OCI-LY7 (cell line): ENCODE data around the gene FN1. TPM values are rescaled to one million over a fixed set of nuclear protein-coding genes. Genes with fewer than 3 reads are reported as not detected.

Experiments used
- BruUV-seq: library from RNA; stranded (reverse); fragments of 400-500 nt; replicated peaks from 2 replicates; lab custom pipeline; 2021; lab: Mats Ljungman, UMichigan
- CTCF ChIA-PET: fragments of 300-600 bp; sonication (Branson Sonifier 250); formaldehyde crosslinking; loops from one replicate; lab custom pipeline; 2022; ENCODE audit warnings: antibody characterized with exemption; ENCODE audit not compliant: unreplicated experiment; lab: Charles Lee
- POLR2A ChIA-PET: fragments of 300-600 bp; sonication (Branson Sonifier 250); formaldehyde crosslinking; loops from one replicate; lab custom pipeline; 2022; ENCODE audit warnings: antibody characterized with exemption; lab: Charles Lee
- DNase-seq: peaks from one replicate; pipeline ENCODE4 v3.0.0-alpha.2; 2015; ENCODE audit warnings: low spot score
- H2AFZ ChIP-seq: fragments of 200-600 bp; sonication (generic), shearing (Covaris generic); 2 replicates; pipeline ENCODE4 v1.6.1; 2014; ENCODE audit warnings: mild to moderate bottlenecking, antibody characterized with exemption, low read length, moderate library complexity
- H3K27ac ChIP-seq: fragments of 200-600 bp; sonication (generic); 2 replicates; pipeline ENCODE4 v1.5.1; 2014; ENCODE audit warnings: mixed run types, low read depth, mild to moderate bottlenecking, moderate library complexity, low read length, inconsistent platforms; ENCODE audit not compliant: poor library complexity, severe bottlenecking
- H3K36me3 ChIP-seq: fragments of 200-600 bp; sonication (generic); 2 replicates; pipeline ENCODE4 v1.6.1; 2014; ENCODE audit warnings: mild to moderate bottlenecking, antibody characterized with exemption, low read length, moderate library complexity, mixed read lengths; ENCODE audit not compliant: insufficient read depth
- H3K4me1 ChIP-seq: fragments of 200-600 bp; sonication (generic); 2 replicates; pipeline ENCODE4 v1.5.1; 2014; ENCODE audit warnings: mild to moderate bottlenecking, low read length; ENCODE audit not compliant: insufficient read depth, poor library complexity, severe bottlenecking
- H3K4me2 ChIP-seq: fragments of 200-600 bp; sonication (generic); 2 replicates; pipeline ENCODE4 v1.6.1; 2014; ENCODE audit warnings: mild to moderate bottlenecking, low read length
- H3K4me3 ChIP-seq: fragments of 200-600 bp; sonication (generic); 2 replicates; pipeline ENCODE4 v1.5.1; 2014; ENCODE audit warnings: mild to moderate bottlenecking, low read depth, low read length; ENCODE audit not compliant: poor library complexity, severe bottlenecking
- H3K79me2 ChIP-seq: fragments of 200-600 bp; sonication (generic); 2 replicates; pipeline ENCODE4 v1.6.1; 2016; ENCODE audit warnings: low read depth, mild to moderate bottlenecking, low read length, moderate library complexity, mixed read lengths; ENCODE audit not compliant: insufficient read depth
- H3K9me2 ChIP-seq: fragments of 200-600 bp; sonication (generic); 2 replicates; pipeline ENCODE4 v1.6.1; 2016; ENCODE audit warnings: mild to moderate bottlenecking, low read length, mixed read lengths; ENCODE audit not compliant: insufficient read depth
- H3K9me3 ChIP-seq: fragments of 200-600 bp; sonication (generic); 2 replicates; pipeline ENCODE4 v1.6.1; 2014; ENCODE audit warnings: mild to moderate bottlenecking, mixed run types, low read length, mixed read lengths
- H4K20me1 ChIP-seq: fragments of 200-600 bp; sonication (generic); 2 replicates; pipeline ENCODE4 v1.6.1; 2014; ENCODE audit warnings: mild to moderate bottlenecking, antibody characterized with exemption, low read length, moderate library complexity, mixed read lengths; ENCODE audit not compliant: insufficient read depth
- CTCF ChIP-seq: fragments of 200-600 bp; sonication (generic); conservative IDR thresholded peaks from 2 replicates; pipeline ENCODE4 v1.5.1; 2014; ENCODE audit warnings: mild to moderate bottlenecking, antibody characterized with exemption, low read length, moderate library complexity, mixed read lengths
- EZH2phosphoT487 ChIP-seq: fragments of 200-600 bp; sonication (generic); IDR thresholded peaks from 2 replicates; pipeline ENCODE4 v1.6.1; 2018; ENCODE audit warnings: low read depth, borderline replicate concordance, mild to moderate bottlenecking, mixed run types, antibody characterized with exemption, low read length, moderate library complexity, mixed read lengths
- intact Hi-C: fragments of 100-400 bp; cut with micrococcal nuclease; formaldehyde crosslinking; loops from one replicate; pipeline ENCODE4 v1.10.0; 2022; ENCODE audit not compliant: unreplicated experiment
- total RNA-seq, 2 experiments: library from RNA; depleted of rRNA in 1 of 2; stranded (reverse); fragments of >200 nt in 1 of 2; shearing (Covaris generic) in 1 of 2; gene quantifications; 2 replicates each; pipeline ENCODE4 v1.2.3, GENCODE V29; 2014 to 2022

Gene FN1
- total RNA-seq, 2 experiments from 2014 or later = 1.3 TPM; not detected in 1

DNA sequence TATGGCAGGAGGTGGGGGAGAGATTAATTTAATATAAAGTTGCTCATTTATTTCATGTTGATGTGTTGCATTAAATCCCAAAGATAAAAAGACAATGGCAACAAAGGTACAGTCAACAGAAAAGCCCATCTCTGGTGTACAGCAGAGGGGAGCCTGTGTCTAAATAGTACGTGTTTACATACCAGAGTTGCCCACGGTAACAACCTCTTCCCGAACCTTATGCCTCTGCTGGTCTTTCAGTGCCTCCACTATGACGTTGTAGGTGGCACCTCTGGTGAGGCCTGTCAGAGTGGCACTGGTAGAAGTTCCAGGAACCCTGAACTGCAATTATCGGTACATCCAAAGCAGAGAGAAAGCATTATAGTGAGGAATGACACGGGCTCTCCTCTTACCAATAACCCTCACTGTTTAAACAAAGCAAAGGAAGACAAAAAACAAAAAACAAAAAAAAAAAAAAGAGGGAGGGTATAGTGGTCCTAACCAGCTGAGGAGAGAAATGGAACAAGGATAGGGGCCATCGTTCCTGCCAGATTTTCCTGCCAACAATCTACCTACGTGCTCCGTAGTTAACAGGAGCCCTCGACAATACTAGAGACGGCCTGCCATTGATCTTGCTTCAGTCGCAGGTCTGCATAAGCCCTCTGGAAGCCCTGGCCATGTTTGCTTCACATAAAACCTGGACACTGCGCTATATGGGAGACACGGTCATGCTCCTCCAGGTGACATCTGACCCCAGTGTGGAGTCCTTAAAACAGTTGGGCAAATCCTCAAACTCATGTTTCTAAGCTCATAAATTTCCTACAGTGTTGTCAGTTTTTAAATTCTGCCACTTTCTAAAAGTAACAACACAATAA is 65.5 kb downstream of the FN1 start:
- ChIA-PET POLR2A (interaction anchor here (0.5 kb wide), 1 partner anchor 59 kb away, joined by 4 read pairs; no protein-coding TSS in a partner anchor), CTCF (no interaction called here)
- H3K9me3 ChIP-seq = no peaks in the 10 kb centered on the region
- no TSS peak for BruUV-seq
- TF ChIP-seq CTCF (no peak), EZH2phosphoT487 (no peak)
- H3K4me1 ChIP-seq = no peaks in the 10 kb centered on the region
- H3K79me2 ChIP-seq = no peaks in the 10 kb centered on the region
- H3K9me2 ChIP-seq = no peaks in the 10 kb centered on the region
- H3K27ac ChIP-seq = no peak overlapping the region
- H3K36me3 ChIP-seq = peaks cover 24% of the 10 kb centered on the region
- intact Hi-C loops = no loop called here
- H4K20me1 ChIP-seq = no peaks in the 10 kb centered on the region
- no peak overlapping the region for H2AFZ ChIP-seq
- DNase-seq = no peak
- no peak overlapping the region for H3K4me3 ChIP-seq
- H3K4me2 ChIP-seq = no peak overlapping the region

GRCh38 chr2:215369181-215369760 is 66.6 kb downstream of the FN1 start:
- no peak overlapping the region for H3K27ac ChIP-seq
- H3K4me1 ChIP-seq = no peaks in the 10 kb centered on the region
- H3K9me2 ChIP-seq = no peaks in the 10 kb centered on the region
- peaks cover 35% of the 10 kb centered on the region for H3K36me3 ChIP-seq
- no peak overlapping the region for H3K4me2 ChIP-seq
- DNase-seq = no peak
- no peak overlapping the region for H3K4me3 ChIP-seq
- no peak overlapping the region for H2AFZ ChIP-seq
- BruUV-seq = no TSS peak
- CTCF ChIA-PET = no interaction called here
- POLR2A ChIA-PET = interaction anchor here (0.5 to 0.7 kb wide), 2 partner anchors 488 to 662 kb away, joined by 3 to 7 read pairs; no protein-coding TSS in a partner anchor
- H4K20me1 ChIP-seq = no peaks in the 10 kb centered on the region
- H3K9me3 ChIP-seq = no peaks in the 10 kb centered on the region
- TF ChIP-seq CTCF (no peak), EZH2phosphoT487 (no peak)
- H3K79me2 ChIP-seq = no peaks in the 10 kb centered on the region
- intact Hi-C loops = no loop called here

DNA sequence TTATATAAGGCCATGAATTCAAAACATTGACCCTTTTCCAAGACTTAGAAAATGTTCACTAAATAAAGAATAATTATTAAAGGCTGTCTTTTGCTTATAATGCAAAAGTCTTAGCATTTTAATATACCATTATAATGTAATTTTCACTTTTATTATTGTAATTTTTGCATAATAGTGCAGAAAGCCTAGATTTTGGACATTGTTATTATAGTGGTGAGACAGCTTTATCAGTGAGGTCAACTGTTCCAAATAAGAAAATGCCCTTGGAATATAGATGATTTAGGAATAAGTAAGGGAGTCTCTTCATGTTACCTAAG is 67.4 kb downstream of the FN1 start:
- intact Hi-C loops = no loop called here
- no peaks in the 10 kb centered on the region for H3K9me2 ChIP-seq
- peaks cover 43% of the 10 kb centered on the region for H3K36me3 ChIP-seq
- H4K20me1 ChIP-seq = no peaks in the 10 kb centered on the region
- H3K9me3 ChIP-seq = no peaks in the 10 kb centered on the region
- H3K27ac ChIP-seq = no peak overlapping the region
- H2AFZ ChIP-seq = no peak overlapping the region
- no peak overlapping the region for H3K4me3 ChIP-seq
- DNase-seq = no peak
- H3K4me2 ChIP-seq = no peak overlapping the region
- ChIA-PET POLR2A (interaction anchor here (0.7 kb wide), 1 partner anchor 487 kb away, joined by 7 read pairs; no protein-coding TSS in a partner anchor), CTCF (no interaction called here)
- BruUV-seq = no TSS peak
- H3K79me2 ChIP-seq = no peaks in the 10 kb centered on the region
- no peaks in the 10 kb centered on the region for H3K4me1 ChIP-seq
- TF ChIP-seq CTCF = no peak
- TF ChIP-seq EZH2phosphoT487 = no peak
